Hepatocyte (in vitro differentiated cells): ENCODE measurements around the gene HRH2. TPM values are rescaled to one million over a fixed set of nuclear protein-coding genes. Genes with fewer than 3 reads are reported as not detected.
A peak's percentile ranks its signal among the peaks of the same experiment; 100 is the strongest.

Source experiments
- DNase-seq: peaks from one replicate; pipeline ENCODE4 v3.0.0-alpha.2; 2016; ENCODE audit warnings: low spot score
- H2AFZ ChIP-seq: fragments of 200-600 bp; sonication (generic); 2 replicates; pipeline ENCODE4 v1.6.0; 2016; ENCODE audit warnings: antibody characterized with exemption, mild to moderate bottlenecking
- H3K27ac ChIP-seq: fragments of 200-600 bp; sonication (generic); 2 replicates; pipeline ENCODE4 v1.5.1; 2016; ENCODE audit warnings: mild to moderate bottlenecking
- H3K27me3 ChIP-seq: fragments of 200-600 bp; sonication (generic); 2 replicates; pipeline ENCODE4 v1.6.1; 2016
- H3K36me3 ChIP-seq: fragments of 200-600 bp; sonication (generic); replicated peaks from 2 replicates; pipeline ENCODE4 v1.5.1; 2016; ENCODE audit warnings: low read depth; ENCODE audit not compliant: insufficient read depth
- H3K4me1 ChIP-seq: fragments of 200-600 bp; sonication (generic); 2 replicates; pipeline ENCODE4 v1.5.1; 2016; ENCODE audit warnings: mild to moderate bottlenecking, moderate library complexity; ENCODE audit not compliant: insufficient read depth
- H3K4me2 ChIP-seq: fragments of 200-600 bp; sonication (generic); 2 replicates; pipeline ENCODE4 v1.6.0; 2016
- H3K4me3 ChIP-seq: fragments of 200-600 bp; sonication (generic); 2 replicates; pipeline ENCODE4 v1.5.1; 2016; ENCODE audit warnings: mild to moderate bottlenecking
- H3K79me2 ChIP-seq: fragments of 200-600 bp; sonication (generic); 2 replicates; pipeline ENCODE4 v1.6.0; 2017; ENCODE audit warnings: mild to moderate bottlenecking
- H3K9me2 ChIP-seq: fragments of 200-600 bp; sonication (generic); replicated peaks from 2 replicates; pipeline ENCODE4 v1.6.0; 2017; ENCODE audit warnings: mild to moderate bottlenecking; ENCODE audit not compliant: insufficient read depth
- H3K9me3 ChIP-seq: fragments of 200-600 bp; sonication (generic); 2 replicates; pipeline ENCODE4 v1.5.1; 2016; ENCODE audit warnings: low read depth, mild to moderate bottlenecking
- H4K20me1 ChIP-seq: fragments of 200-600 bp; sonication (generic); 2 replicates; pipeline ENCODE4 v1.6.0; 2016; ENCODE audit warnings: mild to moderate bottlenecking; ENCODE audit not compliant: insufficient read depth, poor library complexity, severe bottlenecking
- EZH2 ChIP-seq: fragments of 200-600 bp; sonication (generic); IDR thresholded peaks from 2 replicates; pipeline ENCODE4 v1.6.1; 2016; ENCODE audit warnings: antibody characterized with exemption, mild to moderate bottlenecking, borderline replicate concordance
- EZH2phosphoT487 ChIP-seq: fragments of 200-600 bp; sonication (generic); IDR thresholded peaks from one replicate; pipeline ENCODE4 v1.6.1; 2018; ENCODE audit warnings: antibody characterized with exemption, mild to moderate bottlenecking, low read depth, moderate library complexity; ENCODE audit not compliant: unreplicated experiment, severe bottlenecking
- WGBS: methylation state at CpG from one replicate; pipeline ENCODE4 v1.1.6; 2016; ENCODE audit warnings: low lambda C conversion rate; ENCODE audit errors: missing lambda C conversion rate; 5-methylcytosine and 5-hydroxymethylcytosine counted together
- polyA plus RNA-seq: library from polyadenylated mRNA; unstranded; fragments of >200 nt; fragmentation: Nextera tagmentation; extraction: Ambion mirVana; gene quantifications from 2 replicates; pipeline ENCODE4 v1.2.1, GENCODE V29; 2016
- total RNA-seq: library from RNA; depleted of rRNA; stranded (reverse); fragments of >200 nt; gene quantifications from 2 replicates; pipeline ENCODE4 v1.2.3, GENCODE V29; 2014
- TF ChIP-seq, protein P1 (sequence below): fragments of 200-600 bp; sonication (generic); IDR thresholded peaks from 2 replicates; pipeline ENCODE4 v1.5.1; 2016; ENCODE audit warnings: antibody characterized with exemption, mild to moderate bottlenecking; ENCODE audit not compliant: poor library complexity

Gene HRH2
- total and polyA plus RNA-seq, 2 experiments from 2014 or later, result 2.2 to 2.5 TPM

DNA sequence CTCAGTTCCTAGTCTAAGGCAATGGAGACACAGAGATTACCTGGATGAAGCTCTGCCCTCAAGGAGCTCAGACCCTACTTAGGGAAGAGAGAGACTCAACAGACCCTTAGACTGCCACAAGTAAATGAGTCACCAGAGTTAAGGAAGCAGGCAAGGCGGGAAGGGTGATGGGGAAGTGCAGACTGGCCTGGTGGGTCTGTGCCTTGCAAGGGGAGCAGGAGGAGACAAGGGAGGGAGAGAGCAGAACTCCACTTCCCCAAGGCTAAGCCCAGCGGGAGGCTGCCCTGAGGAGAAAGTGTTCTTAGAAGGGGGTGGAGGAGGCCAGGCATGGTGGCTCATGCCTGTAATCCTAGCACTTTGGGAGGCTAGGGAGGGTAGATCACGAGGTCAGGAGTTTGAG is 83.7 kb downstream of the HRH2 start:
- Histone ChIP-seq H4K20me1 (no peaks in the 10 kb centered on the region), H3K79me2 (no peaks in the 10 kb centered on the region), H3K27ac (no peak overlapping the region), H3K9me3 (no peaks in the 10 kb centered on the region), H2AFZ (no peak overlapping the region), H3K4me1 (no peaks in the 10 kb centered on the region), H3K27me3 (peaks cover 8% of the 10 kb centered on the region), H3K4me2 (no peak overlapping the region), H3K36me3 (no peaks in the 10 kb centered on the region), H3K4me3 (no peak overlapping the region), H3K9me2 (no peaks in the 10 kb centered on the region)
- DNase-seq, result peak; percentile 1
- WGBS, result 61% methylated on average over 3 of the region's 3 CpGs
- TF ChIP-seq EZH2phosphoT487, result no peak
- TF ChIP-seq EZH2, result no peak
- TF ChIP-seq, protein P1, sequence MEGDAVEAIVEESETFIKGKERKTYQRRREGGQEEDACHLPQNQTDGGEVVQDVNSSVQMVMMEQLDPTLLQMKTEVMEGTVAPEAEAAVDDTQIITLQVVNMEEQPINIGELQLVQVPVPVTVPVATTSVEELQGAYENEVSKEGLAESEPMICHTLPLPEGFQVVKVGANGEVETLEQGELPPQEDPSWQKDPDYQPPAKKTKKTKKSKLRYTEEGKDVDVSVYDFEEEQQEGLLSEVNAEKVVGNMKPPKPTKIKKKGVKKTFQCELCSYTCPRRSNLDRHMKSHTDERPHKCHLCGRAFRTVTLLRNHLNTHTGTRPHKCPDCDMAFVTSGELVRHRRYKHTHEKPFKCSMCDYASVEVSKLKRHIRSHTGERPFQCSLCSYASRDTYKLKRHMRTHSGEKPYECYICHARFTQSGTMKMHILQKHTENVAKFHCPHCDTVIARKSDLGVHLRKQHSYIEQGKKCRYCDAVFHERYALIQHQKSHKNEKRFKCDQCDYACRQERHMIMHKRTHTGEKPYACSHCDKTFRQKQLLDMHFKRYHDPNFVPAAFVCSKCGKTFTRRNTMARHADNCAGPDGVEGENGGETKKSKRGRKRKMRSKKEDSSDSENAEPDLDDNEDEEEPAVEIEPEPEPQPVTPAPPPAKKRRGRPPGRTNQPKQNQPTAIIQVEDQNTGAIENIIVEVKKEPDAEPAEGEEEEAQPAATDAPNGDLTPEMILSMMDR, result no peak

DNA sequence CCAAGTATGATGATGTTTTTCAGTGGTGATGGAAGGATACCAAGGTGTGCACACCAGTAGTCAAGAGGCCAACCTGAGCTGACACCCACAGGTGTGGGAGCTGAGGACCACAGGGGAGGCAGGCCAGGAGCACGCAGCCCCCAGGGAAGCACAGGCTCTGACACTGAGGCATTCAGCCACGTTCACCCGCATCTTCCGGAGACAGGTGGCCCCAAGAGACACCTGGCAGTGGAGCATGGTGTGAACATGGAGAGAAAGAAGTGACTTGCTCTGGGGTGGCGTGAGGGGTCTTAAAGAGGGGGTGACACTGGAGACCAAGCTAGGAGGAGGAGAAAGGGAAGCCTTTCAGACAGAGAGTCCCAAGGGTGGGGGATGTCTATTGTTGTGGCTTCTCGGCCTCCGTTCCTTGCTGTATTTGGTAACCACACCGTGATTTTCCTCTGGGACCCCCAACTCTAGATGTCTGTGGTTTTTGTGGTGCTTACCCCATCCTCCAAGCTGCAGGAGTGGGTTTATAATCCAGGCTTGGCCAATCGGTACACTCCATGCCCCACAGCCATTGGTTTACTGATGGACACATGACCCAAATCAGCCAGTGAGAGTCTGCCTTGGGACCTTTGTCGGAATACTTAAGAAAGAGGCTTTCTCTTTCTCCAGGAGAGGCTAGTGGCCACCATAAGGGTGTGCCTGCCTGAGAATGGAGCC is 84.6 kb downstream of the HRH2 start:
- Histone ChIP-seq H2AFZ (no peak overlapping the region), H3K27me3 (peaks cover 8% of the 10 kb centered on the region), H3K9me3 (no peaks in the 10 kb centered on the region), H3K4me3 (no peak overlapping the region), H3K36me3 (no peaks in the 10 kb centered on the region), H3K4me2 (no peak overlapping the region), H3K79me2 (no peaks in the 10 kb centered on the region), H4K20me1 (no peaks in the 10 kb centered on the region), H3K4me1 (no peaks in the 10 kb centered on the region), H3K27ac (no peak overlapping the region), H3K9me2 (no peaks in the 10 kb centered on the region)
- 80% methylated on average over 10 of the region's 10 CpGs for WGBS
- no peak for DNase-seq
- TF ChIP-seq EZH2, result no peak
- TF ChIP-seq, protein P1, result no peak
- TF ChIP-seq EZH2phosphoT487, result no peak

DNA sequence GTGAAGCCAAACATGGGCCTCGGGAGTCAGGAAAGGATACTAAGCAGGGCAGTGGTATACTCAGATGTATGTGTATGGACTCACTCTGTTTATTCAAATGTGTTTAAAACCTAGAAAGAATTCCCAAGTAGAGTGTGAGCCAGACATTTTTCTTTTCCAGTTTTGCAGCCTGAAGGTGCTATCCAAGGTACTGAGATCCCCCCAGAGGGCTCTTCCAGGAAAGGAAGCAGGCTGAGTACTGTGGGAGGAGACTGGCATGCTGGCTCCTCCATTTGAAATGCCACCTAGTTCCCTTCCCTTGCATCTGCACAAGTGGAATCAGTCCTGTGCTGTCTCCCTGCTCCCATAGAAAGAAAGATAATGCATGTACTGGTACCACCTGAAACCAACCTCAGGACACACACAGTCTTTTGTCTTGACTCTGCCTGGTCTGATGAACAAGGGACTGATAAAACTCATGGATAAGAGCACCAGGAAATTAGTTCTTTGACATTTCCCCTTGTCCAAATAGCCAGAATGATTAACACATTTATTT is 85.9 kb downstream of the HRH2 start:
- H4K20me1 ChIP-seq, result no peaks in the 10 kb centered on the region
- H3K4me1 ChIP-seq, result no peaks in the 10 kb centered on the region
- peak; percentile 39 for DNase-seq
- H3K4me2 ChIP-seq, result no peak overlapping the region
- TF ChIP-seq, protein P1, result no peak
- no peak for TF ChIP-seq EZH2phosphoT487
- no peak for TF ChIP-seq EZH2
- no peaks in the 10 kb centered on the region for H3K79me2 ChIP-seq
- H3K9me3 ChIP-seq, result no peaks in the 10 kb centered on the region
- no peak overlapping the region for H2AFZ ChIP-seq
- H3K4me3 ChIP-seq, result no peak overlapping the region
- H3K27me3 ChIP-seq, result peaks cover 8% of the 10 kb centered on the region
- no peak overlapping the region for H3K27ac ChIP-seq
- no peaks in the 10 kb centered on the region for H3K36me3 ChIP-seq
- H3K9me2 ChIP-seq, result no peaks in the 10 kb centered on the region
- WGBS, result 79% methylated on average over 1 of the region's 1 CpG
